HG03139 (cell line): ENCODE data around the gene DCAF8L2.
"Not testable (repeated sequence)": the region's sequence is repeated elsewhere in the genome, so short reads cannot be mapped to it uniquely, and the experiment has no call there.

ENCODE experiments used
- ATAC-seq: cut with Tn5 transposase; IDR thresholded peaks from one replicate; pipeline ENCODE4 v1.9.1; 2021; ENCODE audit not compliant: unreplicated experiment

DCAF8L2 gene

GRCh38 chrX:27590044-27590443, at the start of gene DCAF8L2:
TSS of gene DCAF8L2 (plus strand) at chrX:27590344. CDS start at chrX:27746896, 156,552 bp downstream.
- ATAC-seq = no peak

GRCh38 chrX:27541161-27541560, 49.0 kb upstream of the DCAF8L2 start:
- ATAC-seq = not testable (repeated sequence)

- ATAC-seq = no peak
Observed at GRCh38 chrX:27548624-27549023, 41.5 kb upstream of the DCAF8L2 start.

- no peak for ATAC-seq
Observed at GRCh38 chrX:27549688-27550087, 40.5 kb upstream of the DCAF8L2 start.

GRCh38 chrX:27555514-27555913, 34.6 kb upstream of the DCAF8L2 start:
- no peak for ATAC-seq

- no peak for ATAC-seq
Observed at GRCh38 chrX:27565992-27566391, 24.2 kb upstream of the DCAF8L2 start.

- ATAC-seq = no peak
Observed at GRCh38 chrX:27571164-27571563, 19.0 kb upstream of the DCAF8L2 start.

- ATAC-seq = no peak
Observed at GRCh38 chrX:27575565-27575964, 14.6 kb upstream of the DCAF8L2 start.

GRCh38 chrX:27583976-27584375, 6.2 kb upstream of the DCAF8L2 start:
- no peak for ATAC-seq

GRCh38 chrX:27591938-27592337, 1.8 kb downstream of the DCAF8L2 start:
- no peak for ATAC-seq

- no peak for ATAC-seq
Observed at GRCh38 chrX:27597508-27597907, 7.4 kb downstream of the DCAF8L2 start.

- no peak for ATAC-seq
Observed at GRCh38 chrX:27598312-27598711, 8.2 kb downstream of the DCAF8L2 start.

- no peak for ATAC-seq
Observed at GRCh38 chrX:27599928-27600327, 9.8 kb downstream of the DCAF8L2 start.

GRCh38 chrX:27600686-27601085, 10.5 kb downstream of the DCAF8L2 start:
- no peak for ATAC-seq

GRCh38 chrX:27608671-27609070, 18.5 kb downstream of the DCAF8L2 start:
- no peak for ATAC-seq

- ATAC-seq = no peak
Observed at GRCh38 chrX:27619459-27619858, 29.3 kb downstream of the DCAF8L2 start.

GRCh38 chrX:27619975-27620374, 29.8 kb downstream of the DCAF8L2 start:
- no peak for ATAC-seq

- no peak for ATAC-seq
Observed at GRCh38 chrX:27622883-27623282, 32.7 kb downstream of the DCAF8L2 start.

GRCh38 chrX:27626066-27626465, 35.9 kb downstream of the DCAF8L2 start:
- no peak for ATAC-seq

GRCh38 chrX:27633328-27633727, 43.2 kb downstream of the DCAF8L2 start:
- no peak for ATAC-seq

- no peak for ATAC-seq
Observed at GRCh38 chrX:27656581-27656980, 66.4 kb downstream of the DCAF8L2 start.

GRCh38 chrX:27660878-27661277, 70.7 kb downstream of the DCAF8L2 start:
- ATAC-seq = no peak

- no peak for ATAC-seq
Observed at GRCh38 chrX:27671234-27671633, 81.1 kb downstream of the DCAF8L2 start.

GRCh38 chrX:27674491-27674890, 84.3 kb downstream of the DCAF8L2 start:
- ATAC-seq = no peak
